ENCODE data around the gene PRSS38. TPM values are rescaled to one million over a fixed set of nuclear protein-coding genes. Genes with fewer than 3 reads are reported as not detected.
A peak's percentile ranks its signal among the peaks of the same experiment; 100 is the strongest.

PRSS38 gene
- total RNA-seq, 1 experiment from 2014 or later: not detected

- no peak for TF ChIP-seq ELF1 (IDR thresholded peaks at IDR 0.05; ENCODE audit: borderline replicate concordance, low read depth)
- no peak for TF ChIP-seq CBX3 (IDR thresholded peaks at IDR 0.05; ENCODE audit: low read depth)
- TF ChIP-seq ATF3 (IDR thresholded peaks at IDR 0.05): no peak
- no peak for TF ChIP-seq SIN3A (IDR thresholded peaks at IDR 0.05; ENCODE audit: low read depth)
- TF ChIP-seq MAX (IDR thresholded peaks at IDR 0.05): no peak
- TF ChIP-seq TCF7L2 (IDR thresholded peaks at IDR 0.05; ENCODE audit: borderline replicate concordance, extremely low read depth, insufficient read depth, insufficient read length): no peak
- no peak for TF ChIP-seq SRF (IDR thresholded peaks at IDR 0.05; ENCODE audit: low read depth)
- no peak for TF ChIP-seq JUND (IDR thresholded peaks at IDR 0.05)
- TF ChIP-seq FOSL1 (IDR thresholded peaks at IDR 0.05; ENCODE audit: low read depth): no peak
- no peak for TF ChIP-seq ZNF274 (IDR thresholded peaks at IDR 0.05; ENCODE audit: low read depth, low read length)
- TF ChIP-seq POLR2AphosphoS5 (IDR thresholded peaks at IDR 0.05; ENCODE audit: low read depth, low read length): no peak
- TF ChIP-seq ZFX (IDR thresholded peaks at IDR 0.05): no peak
Observed at GRCh38 chr1:227848430-227848932, 33.0 kb downstream of the PRSS38 start (continued).

- Histone ChIP-seq H3K9me3 (ENCODE audit: control insufficient read depth in 1 of 2, insufficient read depth in 1 of 2, low read depth in 1 of 2, low read length in 2 of 2) (no peaks in the 10 kb centered on the region), H3K27ac (ENCODE audit: low read depth, low read length) (no peak overlapping the region), H4K20me1 (ENCODE audit: insufficient read depth) (no peaks in the 10 kb centered on the region), H3K4me3 (replicated peaks in 1 of 2; ENCODE audit: low read depth in 1 of 2, low read length in 2 of 2) (no peak overlapping the region), H2AFZ (ENCODE audit: low read depth, low read length, poor library complexity, severe bottlenecking) (no peak overlapping the region), H3K4me2 (ENCODE audit: low read length) (no peak overlapping the region), H3K9ac (ENCODE audit: low read length) (no peak overlapping the region), H3K36me3 (ENCODE audit: control insufficient read depth in 1 of 2, insufficient read depth in 2 of 2, low read length in 2 of 2) (no peaks in the 10 kb centered on the region), H3K9me2 (ENCODE audit: insufficient read depth) (no peaks in the 10 kb centered on the region), H3K79me2 (ENCODE audit: insufficient read depth, low read length) (no peaks in the 10 kb centered on the region), H3K4me1 (ENCODE audit: control insufficient read depth in 1 of 2, insufficient read depth in 2 of 2, low read length in 2 of 2) (no peaks in the 10 kb centered on the region), H3K27me3 (ENCODE audit: insufficient read depth, low read length) (no peaks in the 10 kb centered on the region)
- no peak for ATAC-seq
- ChIA-PET CTCF (no interaction called here), POLR2A (no interaction called here), RAD21 (ENCODE audit: low non-redundant PET in 1 of 2, low total read pairs in 2 of 2, uncharacterized antibody in 2 of 2, unreplicated experiment in 2 of 2) (no interaction called here)
- peak; percentile 22; the same call in 1 of the 2 replicates for TF ChIP-seq RAD21 (IDR thresholded peaks at IDR 0.05; ENCODE audit: low read depth)
- no peak for TF ChIP-seq EZH2phosphoT487 (IDR thresholded peaks at IDR 0.05; ENCODE audit: borderline replicate concordance)
- BruUV-seq (replicated peaks): no TSS peak
- intact Hi-C loops (cut with micrococcal nuclease): no loop called here
- DNase-seq (ENCODE audit: low read depth, low spot score): no peak
Observed at GRCh38 chr1:227849251-227849650, 33.8 kb downstream of the PRSS38 start.
